ENCODE data around the gene ARMH3. TPM values are rescaled to one million over a fixed set of nuclear protein-coding genes. Genes with fewer than 3 reads are reported as not detected.

Gene ARMH3
- total RNA-seq, 1 donor: 13.6 TPM

DNA sequence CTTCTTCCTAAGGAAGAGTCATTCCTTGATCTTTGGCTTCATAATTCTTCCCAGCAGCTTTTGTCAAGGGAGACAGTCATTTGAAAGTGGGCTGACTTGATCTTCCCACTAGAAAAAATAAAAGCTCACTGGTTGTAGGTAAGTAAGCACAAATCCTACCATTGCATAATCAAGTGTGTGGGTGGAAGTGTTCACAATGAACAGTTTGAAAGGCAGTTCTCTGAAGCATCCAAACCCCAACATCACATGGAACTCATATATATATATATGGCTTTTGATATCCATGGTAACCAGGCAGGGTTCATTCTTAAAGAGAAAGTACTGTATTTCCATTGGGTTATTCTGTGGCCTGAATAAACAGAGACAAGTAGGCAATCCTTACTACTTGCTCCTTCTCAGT lies 51.6 kb downstream of the ARMH3 start:
- TF ChIP-seq CTCF (IDR thresholded peaks at IDR 0.05; ENCODE audit: insufficient read depth, low read length): no peak
- H3K4me3 ChIP-seq (ENCODE audit: low read depth, low read length): no peak overlapping the region
- DNase-seq (ENCODE audit: low read depth): peak; percentile 36

- TF ChIP-seq CTCF (IDR thresholded peaks at IDR 0.05; ENCODE audit: insufficient read depth, low read length): no peak
- DNase-seq (ENCODE audit: low read depth): no peak
Measured at GRCh38 chr10:102003541-102003940, 52.4 kb downstream of the ARMH3 start.

DNA sequence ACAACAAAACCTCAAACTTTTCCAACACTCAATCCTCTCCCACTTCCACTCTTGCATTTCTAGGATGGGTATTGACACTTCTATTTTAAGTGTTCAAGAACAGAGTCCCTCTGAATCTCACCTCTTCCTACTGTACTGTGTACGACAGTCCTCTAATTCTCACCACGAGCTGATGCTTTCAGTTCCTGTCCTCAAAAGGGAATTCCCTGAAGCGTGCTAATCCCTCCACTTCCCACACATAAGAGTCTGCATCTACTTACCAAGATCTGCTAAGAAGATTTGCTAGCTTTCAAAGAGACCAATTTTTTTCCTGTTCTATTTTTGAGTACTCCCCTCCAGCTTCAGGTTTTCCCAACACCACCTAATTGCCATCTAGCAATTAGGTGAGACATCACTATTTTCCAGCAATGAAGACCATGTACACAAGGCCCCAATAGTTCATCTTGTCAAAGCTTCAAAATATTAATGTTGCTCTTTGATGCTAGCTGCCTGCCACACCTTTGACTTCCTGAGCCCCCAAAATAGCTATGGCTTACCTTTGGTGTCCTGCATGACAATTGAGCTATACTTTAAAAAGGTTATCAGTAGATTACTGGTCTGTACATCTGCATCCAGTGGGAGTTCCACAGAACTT lies 54.4 kb downstream of the ARMH3 start:
- DNase-seq (ENCODE audit: low read depth): no peak
- TF ChIP-seq CTCF (IDR thresholded peaks at IDR 0.05; ENCODE audit: insufficient read depth, low read length): no peak
- H3K4me3 ChIP-seq (ENCODE audit: low read depth, low read length): no peak overlapping the region

More at GRCh38 chr10:102003541-102003940, 52.4 kb downstream of the ARMH3 start:
- H3K4me3 ChIP-seq (ENCODE audit: low read depth, low read length): no peak overlapping the region

DNA sequence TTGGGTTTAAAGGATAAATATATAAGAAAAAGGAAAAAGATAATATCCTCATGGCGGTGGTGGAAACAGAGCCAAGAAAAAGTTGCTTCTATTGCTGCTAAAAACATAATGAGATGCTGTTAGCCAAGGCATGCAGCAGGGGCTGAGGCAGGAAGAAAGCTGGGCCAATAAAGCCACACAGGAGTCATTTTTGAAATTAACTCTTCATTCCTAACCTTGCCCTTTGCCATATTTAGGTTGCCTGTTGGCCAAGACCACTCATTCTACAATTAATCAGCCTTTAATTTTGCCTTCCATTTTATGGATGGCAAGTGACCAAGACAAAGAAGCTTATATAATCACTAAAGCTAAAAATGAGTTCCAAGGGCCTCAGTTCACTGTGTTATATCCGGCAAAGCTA lies 58.2 kb downstream of the ARMH3 start:
- H3K4me3 ChIP-seq (ENCODE audit: low read depth, low read length): no peak overlapping the region
- TF ChIP-seq CTCF (IDR thresholded peaks at IDR 0.05; ENCODE audit: insufficient read depth, low read length): no peak
- DNase-seq (ENCODE audit: low read depth): no peak

GRCh38 chr10:101995451-101996063 lies 60.4 kb downstream of the ARMH3 start:
- no peak overlapping the region for H3K4me3 ChIP-seq (ENCODE audit: low read depth, low read length)
- peak; percentile 63 for DNase-seq (ENCODE audit: low read depth)
- no peak for TF ChIP-seq CTCF (IDR thresholded peaks at IDR 0.05; ENCODE audit: insufficient read depth, low read length)

GRCh38 chr10:101993651-101994200 lies 62.2 kb downstream of the ARMH3 start:
- TF ChIP-seq CTCF (IDR thresholded peaks at IDR 0.05; ENCODE audit: insufficient read depth, low read length): no peak
- no peak overlapping the region for H3K4me3 ChIP-seq (ENCODE audit: low read depth, low read length)
- DNase-seq (ENCODE audit: low read depth): no peak
